Loucy (cell line): ENCODE measurements around the gene SH3YL1.

Source experiments
- H2AFZ ChIP-seq: fragments of 200-600 bp; sonication (generic); 2 replicates; pipeline ENCODE4 v1.6.0; 2016; ENCODE audit warnings: antibody characterized with exemption, mild to moderate bottlenecking, low read length, moderate library complexity
- H3F3A ChIP-seq: fragments of 200-600 bp; 2 replicates; pipeline ENCODE4 v1.6.0; 2016; ENCODE audit warnings: antibody characterized with exemption, low read depth, mild to moderate bottlenecking
- H3K27me3 ChIP-seq: fragments of 200-600 bp; sonication (generic); 2 replicates; pipeline ENCODE4 v1.6.1; 2014; ENCODE audit warnings: low read length, mild to moderate bottlenecking; ENCODE audit not compliant: insufficient read depth, poor library complexity, severe bottlenecking
- H3K36me3 ChIP-seq: fragments of 200-600 bp; sonication (generic); 2 replicates; pipeline ENCODE4 v1.6.1; 2016; ENCODE audit warnings: low read length; ENCODE audit not compliant: insufficient read depth
- H3K4me1 ChIP-seq: fragments of 200-600 bp; sonication (generic); 2 replicates; pipeline ENCODE4 v1.5.1; 2014; ENCODE audit warnings: low read length, mild to moderate bottlenecking; ENCODE audit not compliant: insufficient read depth, poor library complexity, severe bottlenecking
- H3K4me2 ChIP-seq: fragments of 200-600 bp; sonication (generic); 2 replicates; pipeline ENCODE4 v1.6.0; 2014; ENCODE audit warnings: antibody characterized with exemption, low read length, low read depth, mild to moderate bottlenecking; ENCODE audit not compliant: poor library complexity, severe bottlenecking
- H3K4me3 ChIP-seq: fragments of 200-600 bp; sonication (generic); 2 replicates; pipeline ENCODE4 v1.5.1; 2014; ENCODE audit warnings: low read length, mild to moderate bottlenecking, mixed read lengths; ENCODE audit not compliant: poor library complexity, severe bottlenecking
- H3K79me2 ChIP-seq: fragments of 200-600 bp; sonication (generic); 2 replicates; pipeline ENCODE4 v1.6.1; 2014; ENCODE audit warnings: low read length; ENCODE audit not compliant: insufficient read depth
- H3K9ac ChIP-seq: fragments of 200-600 bp; sonication (generic); 2 replicates; pipeline ENCODE4 v1.6.0; 2014; ENCODE audit warnings: mild to moderate bottlenecking, low read depth, low read length, moderate library complexity; ENCODE audit not compliant: poor library complexity, severe bottlenecking
- H3K9me2 ChIP-seq: fragments of 200-600 bp; sonication (generic); replicated peaks from 2 replicates; pipeline ENCODE4 v1.6.1; 2016; ENCODE audit warnings: low read depth, low read length, mixed read lengths
- H3K9me3 ChIP-seq: fragments of 200-600 bp; sonication (generic); 2 replicates; pipeline ENCODE4 v1.6.1; 2014; ENCODE audit warnings: mild to moderate bottlenecking, antibody characterized with exemption, low read length, low read depth; ENCODE audit not compliant: insufficient read depth
- H4K20me1 ChIP-seq: fragments of 200-600 bp; sonication (generic); 2 replicates; pipeline ENCODE4 v1.6.0; 2014; ENCODE audit warnings: antibody characterized with exemption, low read length, mild to moderate bottlenecking; ENCODE audit not compliant: insufficient read depth, poor library complexity, severe bottlenecking
- CTCF ChIP-seq: fragments of 200-600 bp; sonication (generic); conservative IDR thresholded peaks from 2 replicates; pipeline ENCODE4 v1.5.1; 2014; ENCODE audit warnings: mild to moderate bottlenecking, antibody characterized with exemption, low read length
- EZH2phosphoT487 ChIP-seq: fragments of 200-600 bp; IDR thresholded peaks from 2 replicates; pipeline ENCODE4 v1.6.1; 2018; ENCODE audit warnings: antibody characterized with exemption, mild to moderate bottlenecking, moderate library complexity, borderline replicate concordance

The SH3YL1 gene

GRCh38 chr2:281381-281780, 17.5 kb upstream of the SH3YL1 start:
- H3K27me3 ChIP-seq, result no peaks in the 10 kb centered on the region
- H3K9me2 ChIP-seq, result no peaks in the 10 kb centered on the region
- H3K9ac ChIP-seq, result no peak overlapping the region
- H4K20me1 ChIP-seq, result no peaks in the 10 kb centered on the region
- H3K9me3 ChIP-seq, result no peaks in the 10 kb centered on the region
- no peak overlapping the region for H3K4me3 ChIP-seq
- H3K4me2 ChIP-seq, result no peak overlapping the region
- no peak for TF ChIP-seq EZH2phosphoT487
- TF ChIP-seq CTCF, result no peak
- no peaks in the 10 kb centered on the region for H3K79me2 ChIP-seq
- H3K36me3 ChIP-seq, result peaks cover 60% of the 10 kb centered on the region
- H3F3A ChIP-seq, result no peaks in the 10 kb centered on the region
- H3K4me1 ChIP-seq, result no peaks in the 10 kb centered on the region
- no peak overlapping the region for H2AFZ ChIP-seq

GRCh38 chr2:280650-281110, 16.8 kb upstream of the SH3YL1 start:
- no peak for TF ChIP-seq EZH2phosphoT487
- no peak for TF ChIP-seq CTCF
- H3K9me2 ChIP-seq, result no peaks in the 10 kb centered on the region
- peaks cover 4% of the 10 kb centered on the region; the same call in 1 of the 2 replicates for H3K79me2 ChIP-seq
- H3F3A ChIP-seq, result no peaks in the 10 kb centered on the region
- H3K4me2 ChIP-seq, result no peak overlapping the region
- H3K9ac ChIP-seq, result no peak overlapping the region
- no peaks in the 10 kb centered on the region for H3K9me3 ChIP-seq
- no peaks in the 10 kb centered on the region for H3K27me3 ChIP-seq
- no peaks in the 10 kb centered on the region for H3K4me1 ChIP-seq
- peaks cover 3% of the 10 kb centered on the region for H4K20me1 ChIP-seq
- H3K36me3 ChIP-seq, result peaks cover 65% of the 10 kb centered on the region
- no peak overlapping the region for H3K4me3 ChIP-seq
- no peak overlapping the region for H2AFZ ChIP-seq

GRCh38 chr2:279956-280649, 16.3 kb upstream of the SH3YL1 start:
- Histone ChIP-seq H3K4me3 (no peak overlapping the region), H3K9ac (no peak overlapping the region), H3F3A (no peaks in the 10 kb centered on the region), H3K27me3 (no peaks in the 10 kb centered on the region), H3K36me3 (peaks cover 71% of the 10 kb centered on the region), H3K4me2 (no peak overlapping the region), H3K9me3 (no peaks in the 10 kb centered on the region), H3K4me1 (no peaks in the 10 kb centered on the region), H3K9me2 (no peaks in the 10 kb centered on the region), H2AFZ (no peak overlapping the region), H4K20me1 (peaks cover 6% of the 10 kb centered on the region), H3K79me2 (peaks cover 10% of the 10 kb centered on the region)
- TF ChIP-seq CTCF (no peak), EZH2phosphoT487 (no peak)
